Adipocyte (in vitro differentiated cells): ENCODE data around the gene ZKSCAN3.

Experiments used
- DNase-seq: peaks from one replicate; pipeline ENCODE4 v3.0.0-alpha.2; 2015; ENCODE audit warnings: low read depth
- H3K27me3 ChIP-seq: replicated peaks from 2 replicates; pipeline ENCODE4 v1.7.0; 2013; ENCODE audit warnings: mild to moderate bottlenecking, low read length, moderate library complexity; ENCODE audit not compliant: control insufficient read depth, insufficient read depth
- H3K36me3 ChIP-seq: 2 replicates; pipeline ENCODE4 v1.7.0; 2013; ENCODE audit warnings: low read length, mild to moderate bottlenecking, moderate library complexity; ENCODE audit not compliant: control insufficient read depth, insufficient read depth, severe bottlenecking
- H3K4me1 ChIP-seq: 2 replicates; pipeline ENCODE4 v1.7.0; 2013; ENCODE audit warnings: mild to moderate bottlenecking, low read length, moderate library complexity; ENCODE audit not compliant: control insufficient read depth, insufficient read depth
- H3K4me3 ChIP-seq: 2 replicates; pipeline ENCODE4 v1.7.0; 2013; ENCODE audit warnings: mild to moderate bottlenecking, low read length, moderate library complexity
- H3K9ac ChIP-seq: 2 replicates; pipeline ENCODE4 v1.7.0; 2013; ENCODE audit warnings: mild to moderate bottlenecking, low read length, moderate library complexity
- H3K9me3 ChIP-seq: 2 replicates; pipeline ENCODE4 v1.7.0; 2013; ENCODE audit warnings: mild to moderate bottlenecking, low read length, moderate library complexity; ENCODE audit not compliant: control insufficient read depth

Gene ZKSCAN3

DNA sequence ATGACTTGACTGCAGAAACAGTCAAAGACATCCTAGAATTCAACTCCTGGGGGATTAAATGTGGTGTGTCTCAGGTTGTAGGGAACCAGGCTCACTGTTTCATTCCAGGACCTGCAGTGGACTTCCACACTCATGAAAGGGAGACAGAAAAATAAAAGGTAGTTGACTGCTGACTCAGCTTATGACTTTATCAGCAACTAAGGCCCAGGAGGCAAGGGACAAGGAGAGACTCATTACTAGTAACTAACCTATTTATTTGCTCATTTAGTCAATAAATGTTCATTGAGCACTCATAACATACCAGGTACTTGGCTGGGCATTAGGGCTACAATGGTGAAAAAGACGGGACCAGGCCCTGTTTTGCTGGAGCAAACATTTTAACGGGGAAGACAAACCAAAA lies 16.7 kb upstream of the ZKSCAN3 start:
- no peaks in the 10 kb centered on the region for H3K36me3 ChIP-seq
- no peak overlapping the region for H3K4me3 ChIP-seq
- no peak for DNase-seq
- H3K4me1 ChIP-seq = peaks cover 7% of the 10 kb centered on the region
- no peaks in the 10 kb centered on the region for H3K9me3 ChIP-seq
- H3K27me3 ChIP-seq = no peaks in the 10 kb centered on the region
- H3K9ac ChIP-seq = no peak overlapping the region

- Histone ChIP-seq H3K27me3 (no peaks in the 10 kb centered on the region), H3K9me3 (no peaks in the 10 kb centered on the region), H3K36me3 (no peaks in the 10 kb centered on the region), H3K4me3 (no peak overlapping the region), H3K4me1 (peaks cover 7% of the 10 kb centered on the region), H3K9ac (no peak overlapping the region)
- DNase-seq = no peak
These were observed 16.1 kb upstream of the ZKSCAN3 start for GRCh38 chr6:28333599-28334018.

- Histone ChIP-seq H3K27me3 (no peaks in the 10 kb centered on the region), H3K9ac (no peak overlapping the region), H3K4me1 (peaks cover 7% of the 10 kb centered on the region), H3K4me3 (peak overlapping the region; percentile 97), H3K36me3 (no peaks in the 10 kb centered on the region), H3K9me3 (no peaks in the 10 kb centered on the region)
- DNase-seq = no peak
These were observed 15.3 kb upstream of the ZKSCAN3 start for GRCh38 chr6:28334286-28335039.

DNA sequence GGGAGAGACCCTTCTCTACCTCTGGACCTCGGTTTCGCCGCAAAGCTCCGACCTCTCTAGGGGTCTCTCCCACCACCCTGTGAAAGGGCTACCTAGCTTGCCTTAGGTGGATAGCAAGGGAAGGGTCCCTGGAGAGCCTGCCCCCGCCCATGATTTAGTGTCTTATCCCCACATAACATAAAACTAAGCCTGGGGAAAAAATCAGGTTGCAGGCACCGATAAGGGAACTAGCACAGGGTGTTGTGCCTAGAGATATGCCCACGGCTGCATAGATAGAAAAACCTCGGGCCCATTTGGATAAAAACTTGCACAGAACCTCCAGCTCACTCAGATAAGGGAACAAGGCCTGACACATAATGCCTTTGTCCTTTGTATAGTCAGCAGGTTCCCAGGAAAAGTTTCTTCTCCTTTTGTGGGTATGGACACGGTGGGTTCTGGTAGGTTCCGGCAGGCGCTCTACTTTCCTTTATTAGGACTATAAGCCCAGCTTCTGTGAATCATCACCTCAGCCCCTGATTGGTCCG lies 14.6 kb upstream of the ZKSCAN3 start:
- no peak for DNase-seq
- Histone ChIP-seq H3K36me3 (no peaks in the 10 kb centered on the region), H3K9me3 (no peaks in the 10 kb centered on the region), H3K4me3 (peak overlapping the region; percentile 97), H3K27me3 (no peaks in the 10 kb centered on the region), H3K9ac (peak overlapping the region; percentile 91), H3K4me1 (peaks cover 7% of the 10 kb centered on the region)

GRCh38 chr6:28335564-28336283 lies 14.0 kb upstream of the ZKSCAN3 start, which contains the start of gene ZSCAN31:
ZSCAN31 (minus strand) TSS chr6:28336148; CDS start chr6:28329683, 6,465 bp downstream.
- Histone ChIP-seq H3K27me3 (no peaks in the 10 kb centered on the region), H3K9me3 (no peaks in the 10 kb centered on the region), H3K4me1 (peaks cover 7% of the 10 kb centered on the region), H3K9ac (peak within 1 kb of the TSS; percentile 91), H3K4me3 (peak within 1 kb of the TSS; percentile 97), H3K36me3 (no peaks in the 10 kb centered on the region)
- peak; percentile 99 for DNase-seq

DNA sequence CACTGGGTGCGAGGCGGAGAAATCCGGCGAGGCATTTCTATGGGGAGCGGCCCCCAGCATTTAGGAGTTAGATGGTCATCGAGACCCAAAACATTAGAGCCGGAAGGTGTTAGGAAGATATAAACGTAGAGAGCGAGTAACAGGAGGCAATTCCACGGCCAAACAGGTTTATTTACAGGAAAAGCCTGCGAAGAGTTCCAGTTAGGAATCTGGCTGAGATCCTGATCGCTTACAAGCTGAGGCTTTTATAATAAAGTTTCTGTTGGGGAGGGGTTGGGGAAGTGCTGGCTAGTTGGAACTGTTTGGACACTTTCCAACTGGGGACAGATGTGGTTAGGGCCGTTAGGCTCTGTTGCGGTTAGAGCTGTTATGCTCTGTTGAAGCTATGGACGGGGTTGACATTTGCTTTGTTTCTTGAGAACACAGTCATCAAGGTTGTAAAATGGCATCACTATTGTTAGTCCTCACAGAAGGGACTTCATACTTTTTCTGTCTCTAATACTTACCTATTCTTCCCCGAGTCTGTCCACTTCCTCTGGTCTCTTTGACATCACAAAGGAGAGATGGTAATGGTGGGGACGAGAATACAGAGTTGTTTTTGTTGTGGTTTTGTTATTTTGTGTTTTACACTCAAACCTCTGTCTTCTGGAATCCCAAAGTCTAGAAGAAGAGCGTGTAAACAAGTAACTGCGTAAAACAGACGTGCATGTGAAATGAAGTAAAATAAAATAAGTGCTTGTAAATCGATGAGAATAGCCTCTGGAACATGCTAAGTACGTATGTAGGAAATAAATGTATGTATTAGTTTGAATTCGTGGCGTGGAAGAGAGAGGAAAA lies 13.2 kb upstream of the ZKSCAN3 start:
- Histone ChIP-seq H3K9me3 (no peaks in the 10 kb centered on the region), H3K4me3 (peak overlapping the region; percentile 97), H3K9ac (peak overlapping the region; percentile 91), H3K27me3 (no peaks in the 10 kb centered on the region), H3K4me1 (peaks cover 7% of the 10 kb centered on the region), H3K36me3 (no peaks in the 10 kb centered on the region)
- DNase-seq = peak; percentile 68

GRCh38 chr6:28337121-28337520 lies 12.6 kb upstream of the ZKSCAN3 start:
- DNase-seq = no peak
- H3K36me3 ChIP-seq = no peaks in the 10 kb centered on the region
- H3K9me3 ChIP-seq = no peaks in the 10 kb centered on the region
- no peak overlapping the region for H3K9ac ChIP-seq
- H3K4me3 ChIP-seq = peak overlapping the region; percentile 97
- H3K27me3 ChIP-seq = no peaks in the 10 kb centered on the region
- H3K4me1 ChIP-seq = peaks cover 7% of the 10 kb centered on the region

DNA sequence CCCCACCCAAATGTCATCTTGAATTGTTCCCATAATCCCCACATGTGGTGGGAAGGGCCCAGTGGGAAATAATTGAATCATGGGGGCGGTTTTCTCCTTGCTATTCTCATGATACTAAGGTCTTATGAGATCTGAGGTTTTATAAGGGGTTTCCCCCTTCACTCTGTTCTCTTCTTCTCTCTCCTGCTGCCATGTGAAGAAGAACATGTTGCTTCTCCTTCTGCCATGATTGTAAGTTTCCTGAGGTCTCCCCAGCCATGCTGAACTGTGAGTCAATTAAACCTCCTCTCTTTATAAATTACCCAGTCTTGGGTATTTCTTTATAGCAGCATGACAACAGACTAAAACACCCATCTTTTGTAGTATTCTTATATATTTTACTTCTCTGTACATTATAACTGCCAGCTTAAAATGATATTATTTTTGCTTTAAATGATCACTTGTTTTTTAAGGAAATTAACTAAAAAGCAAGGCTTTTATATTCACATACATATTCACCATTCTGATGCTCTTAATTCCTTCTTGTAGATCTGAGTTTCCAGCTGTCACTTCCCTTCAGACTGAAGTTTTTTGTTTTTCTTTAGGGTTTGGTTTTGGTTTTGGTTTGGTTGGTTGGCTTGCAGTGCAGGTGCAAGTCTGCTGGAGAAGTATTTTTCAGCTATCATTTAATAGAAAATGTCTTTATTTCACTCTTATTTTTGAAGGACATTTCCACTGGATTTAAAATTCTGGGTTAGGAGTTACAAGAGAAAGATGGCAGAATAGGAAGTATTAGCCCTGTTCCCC lies 9.2 kb upstream of the ZKSCAN3 start:
- Histone ChIP-seq H3K27me3 (peaks cover 9% of the 10 kb centered on the region), H3K4me3 (no peak overlapping the region), H3K9me3 (no peaks in the 10 kb centered on the region), H3K4me1 (peaks cover 5% of the 10 kb centered on the region), H3K36me3 (no peaks in the 10 kb centered on the region), H3K9ac (no peak overlapping the region)
- DNase-seq = no peak

GRCh38 chr6:28343898-28344677 lies 5.7 kb upstream of the ZKSCAN3 start:
- peaks cover 23% of the 10 kb centered on the region for H3K27me3 ChIP-seq
- no peaks in the 10 kb centered on the region for H3K36me3 ChIP-seq
- no peaks in the 10 kb centered on the region for H3K9me3 ChIP-seq
- H3K9ac ChIP-seq = no peak overlapping the region
- H3K4me3 ChIP-seq = no peak overlapping the region
- no peaks in the 10 kb centered on the region for H3K4me1 ChIP-seq
- no peak for DNase-seq

DNA sequence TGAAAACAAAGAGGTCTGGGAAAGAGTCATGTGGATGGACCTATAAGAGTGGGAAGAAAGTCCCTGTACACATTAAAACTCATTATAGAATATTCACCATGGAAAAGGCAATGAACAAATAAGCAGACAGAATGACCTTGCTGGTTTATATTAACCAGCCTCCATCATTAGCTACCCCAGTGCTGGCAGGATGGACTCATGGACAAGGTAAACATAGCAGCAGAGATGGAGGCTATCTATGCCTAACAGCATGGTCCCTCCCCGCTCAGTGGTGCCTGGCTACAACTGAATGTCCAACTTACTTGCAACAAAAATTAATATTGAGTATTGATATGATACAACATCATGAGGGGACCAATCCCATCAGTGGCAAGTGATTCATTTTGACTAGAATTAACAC lies 4.5 kb upstream of the ZKSCAN3 start:
- no peak for DNase-seq
- H3K36me3 ChIP-seq = no peaks in the 10 kb centered on the region
- H3K9me3 ChIP-seq = no peaks in the 10 kb centered on the region
- H3K4me1 ChIP-seq = no peaks in the 10 kb centered on the region
- no peak overlapping the region for H3K9ac ChIP-seq
- no peak overlapping the region for H3K4me3 ChIP-seq
- H3K27me3 ChIP-seq = peaks cover 23% of the 10 kb centered on the region
